ENCODE data around the gene DECR2.
"Not testable (repeated sequence)": the region's sequence is repeated elsewhere in the genome, so short reads cannot be mapped to it uniquely, and the experiment has no call there.

Gene DECR2, protein sequence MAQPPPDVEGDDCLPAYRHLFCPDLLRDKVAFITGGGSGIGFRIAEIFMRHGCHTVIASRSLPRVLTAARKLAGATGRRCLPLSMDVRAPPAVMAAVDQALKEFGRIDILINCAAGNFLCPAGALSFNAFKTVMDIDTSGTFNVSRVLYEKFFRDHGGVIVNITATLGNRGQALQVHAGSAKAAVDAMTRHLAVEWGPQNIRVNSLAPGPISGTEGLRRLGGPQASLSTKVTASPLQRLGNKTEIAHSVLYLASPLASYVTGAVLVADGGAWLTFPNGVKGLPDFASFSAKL

GRCh38 chr16:401468-402348 lies at the start of gene DECR2:
DECR2 (plus strand) TSS chr16:401885; CDS start chr16:401964, 79 bp downstream.
- DNase-seq, result peak; percentile 83 to 97

GRCh38 chr16:352547-353403 lies 48.9 kb upstream of the DECR2 start, which contains the start of gene AXIN1:
AXIN1 (minus strand) TSS chr16:352723; CDS start chr16:347025, 5,698 bp downstream.
- DNase-seq, result peak; percentile 90 to 93

GRCh38 chr16:353404-354290 lies 48.0 kb upstream of the DECR2 start:
- no peak for DNase-seq

DNA sequence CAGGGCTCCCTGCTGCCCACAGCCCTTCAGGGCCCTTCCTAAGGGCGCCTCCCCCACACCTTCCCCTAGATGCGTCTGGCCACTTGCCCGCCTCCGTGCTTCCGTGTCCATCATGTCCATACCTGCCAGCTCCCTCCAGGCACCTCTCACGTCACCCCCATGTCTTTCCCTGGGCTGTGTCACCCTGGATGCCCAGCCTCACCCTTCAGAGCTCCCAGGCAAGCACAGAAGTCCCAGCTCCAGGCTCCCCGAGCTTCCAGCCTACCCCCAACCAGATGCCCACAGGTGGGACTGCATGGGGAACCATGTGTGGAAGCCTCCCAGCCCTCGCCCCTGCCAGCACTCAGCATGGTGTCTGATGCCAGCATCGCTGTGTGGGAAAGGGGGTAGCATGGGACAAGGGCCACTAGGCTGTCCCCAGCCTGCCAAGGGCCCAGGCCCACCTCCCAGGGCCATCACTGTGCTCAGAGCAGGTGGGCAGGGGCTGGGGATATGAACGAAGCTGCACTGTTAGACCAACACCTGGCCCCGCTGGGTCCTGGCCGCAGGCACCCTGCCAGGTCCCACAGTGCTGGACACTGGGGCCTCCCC lies 47.3 kb upstream of the DECR2 start:
- DNase-seq, result no peak

DNA sequence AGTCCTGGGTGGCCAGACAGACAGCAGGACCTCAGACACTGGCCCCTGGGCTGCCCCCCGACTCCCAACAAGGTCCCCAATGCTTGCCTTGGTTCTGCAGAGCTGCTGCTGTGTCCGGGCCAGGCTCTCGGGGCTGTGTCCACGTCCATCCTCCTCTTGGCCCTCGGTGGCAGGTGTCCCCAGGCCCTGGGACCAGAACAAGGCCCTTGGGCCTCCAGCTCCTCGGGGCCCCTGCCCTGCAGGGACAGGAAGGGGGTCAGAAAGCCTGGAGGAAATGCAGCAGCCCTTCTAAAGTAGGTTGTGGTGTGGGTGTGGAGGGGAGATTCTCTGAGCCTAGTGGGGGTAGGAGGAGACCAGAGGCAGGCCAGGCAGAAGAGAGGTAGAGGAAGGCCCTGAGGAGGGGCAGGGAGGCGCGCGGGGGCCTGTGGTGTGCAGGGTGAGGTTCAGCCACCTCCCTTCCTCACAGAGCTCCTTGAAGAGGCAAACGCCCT lies 46.7 kb upstream of the DECR2 start:
- no peak for DNase-seq

- no peak for DNase-seq
Measured at GRCh38 chr16:356741-357140, 44.9 kb upstream of the DECR2 start.

DNA sequence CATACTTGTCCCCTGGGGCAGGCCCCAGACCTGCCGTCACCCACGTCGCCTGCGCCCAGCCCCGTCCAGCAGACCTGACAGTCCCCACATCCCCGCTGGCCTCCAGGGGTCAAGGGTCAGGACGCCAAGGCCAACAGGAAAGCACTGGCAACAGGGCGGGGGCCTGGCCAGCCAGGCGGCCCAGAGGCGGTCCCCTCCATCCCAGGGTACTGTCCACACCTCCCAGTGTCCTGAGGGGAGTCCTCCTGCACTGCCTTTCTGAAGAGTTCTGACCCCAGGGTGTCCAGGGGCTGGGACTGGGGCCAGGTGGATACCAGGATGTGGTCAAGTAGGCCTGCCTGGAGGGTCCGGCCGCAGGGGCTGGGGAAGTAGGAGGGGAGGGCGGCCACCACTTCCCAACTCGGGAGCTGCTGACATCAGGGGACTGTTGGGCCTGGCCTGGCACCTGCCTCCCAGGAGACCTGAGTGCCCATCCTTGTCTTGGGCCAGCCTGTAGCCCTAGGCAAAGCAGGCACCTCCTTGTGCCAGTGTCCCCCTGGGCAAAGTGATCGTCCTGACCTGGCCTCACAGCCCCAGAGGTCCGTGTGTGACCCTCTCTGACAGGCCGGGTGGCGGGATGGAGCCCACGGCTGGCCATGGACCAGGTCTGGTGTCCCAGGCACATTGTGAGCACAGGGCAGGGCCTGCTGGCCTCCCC lies 42.5 kb upstream of the DECR2 start:
- no peak for DNase-seq

- DNase-seq, result no peak
Measured at GRCh38 chr16:359871-360697, 41.6 kb upstream of the DECR2 start.

DNA sequence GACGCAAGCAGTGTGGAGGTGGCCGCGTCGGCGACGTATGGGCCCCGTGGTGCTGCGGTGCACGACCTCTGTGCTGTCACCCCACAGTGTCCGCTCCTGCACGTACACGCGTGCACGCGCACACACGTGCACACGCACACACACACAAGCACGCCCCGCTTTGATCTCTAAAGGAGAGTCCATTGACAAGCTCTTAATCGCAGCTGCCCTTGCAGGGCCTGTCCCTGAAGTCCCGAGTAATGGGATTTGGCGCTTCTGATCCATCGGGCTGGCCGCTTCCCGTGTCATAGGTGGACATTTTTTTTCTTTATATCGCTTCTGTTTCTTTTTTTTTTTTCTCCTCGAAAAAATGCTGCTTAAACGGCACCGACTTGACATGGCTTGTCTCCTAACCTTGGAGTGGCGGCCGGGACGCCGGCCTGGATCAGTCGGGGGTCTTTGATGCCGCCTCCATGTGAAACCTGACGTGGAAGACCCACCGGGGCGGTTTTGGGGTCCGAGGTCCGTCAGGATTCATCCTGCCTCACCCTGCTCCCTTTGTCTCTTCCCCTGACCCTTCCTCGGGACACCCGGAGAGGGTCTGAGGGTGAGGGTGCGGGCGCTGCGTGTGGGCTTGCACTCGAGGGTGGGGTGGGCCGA lies 40.9 kb upstream of the DECR2 start:
- no peak for DNase-seq

- DNase-seq, result no peak
Measured at GRCh38 chr16:361341-361871, 40.3 kb upstream of the DECR2 start.

DNA sequence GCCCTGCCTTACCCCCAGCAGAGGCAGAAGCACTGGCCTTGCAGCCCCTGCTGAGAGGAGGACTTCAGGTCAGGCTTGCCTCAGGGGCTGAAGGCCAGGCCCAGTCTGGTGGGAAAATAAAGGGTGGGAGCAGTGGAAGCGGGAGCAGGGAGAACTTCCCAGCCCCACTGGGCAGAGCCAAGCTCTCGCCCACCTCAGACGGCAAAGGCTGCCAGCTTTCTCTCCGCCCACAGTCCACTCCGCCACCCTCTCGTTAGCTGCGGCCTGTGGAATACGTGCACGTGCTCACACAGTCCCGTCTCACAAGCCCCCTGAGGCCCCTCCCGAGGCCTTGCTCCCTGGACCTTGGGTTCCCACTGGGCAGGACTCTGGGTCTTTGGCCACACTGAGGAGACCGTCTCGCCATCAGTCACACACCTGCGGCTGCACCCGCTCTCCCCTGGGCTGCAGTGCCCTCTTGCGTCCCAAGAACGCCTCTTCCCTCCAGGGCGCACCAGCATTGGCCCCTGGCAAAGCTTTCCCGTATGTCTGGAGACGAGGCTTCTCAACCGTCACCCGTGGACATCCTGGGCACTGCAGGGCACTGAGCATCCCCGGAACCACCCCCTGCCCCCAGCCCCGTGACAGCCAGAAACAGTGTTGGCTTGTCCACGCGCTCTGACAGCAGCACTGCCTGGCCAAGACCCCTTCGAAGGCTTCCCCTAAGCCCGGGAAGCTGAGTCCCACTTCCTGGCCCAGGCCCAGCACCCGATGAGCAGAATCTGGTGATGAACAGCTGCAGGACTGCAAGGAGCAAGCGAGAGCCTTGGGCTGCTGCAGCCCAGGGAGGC lies 39.6 kb upstream of the DECR2 start:
- peak; percentile 45 to 59 for DNase-seq

DNA sequence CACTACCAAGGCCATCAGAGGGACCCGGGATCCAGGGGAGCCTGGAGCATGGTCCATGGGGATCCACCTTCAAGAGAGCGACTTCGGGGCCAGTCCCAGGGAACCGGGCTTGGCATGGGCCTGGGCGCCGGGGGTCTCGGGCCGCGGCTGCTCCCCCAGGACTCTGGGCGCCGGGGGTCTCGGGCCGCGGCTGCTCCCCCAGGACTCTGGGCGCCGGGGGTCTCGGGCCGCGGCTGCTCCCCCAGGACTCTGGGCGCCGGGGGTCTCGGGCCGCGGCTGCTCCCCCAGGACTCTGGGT lies 39.0 kb upstream of the DECR2 start:
- not testable (repeated sequence) for DNase-seq

DNA sequence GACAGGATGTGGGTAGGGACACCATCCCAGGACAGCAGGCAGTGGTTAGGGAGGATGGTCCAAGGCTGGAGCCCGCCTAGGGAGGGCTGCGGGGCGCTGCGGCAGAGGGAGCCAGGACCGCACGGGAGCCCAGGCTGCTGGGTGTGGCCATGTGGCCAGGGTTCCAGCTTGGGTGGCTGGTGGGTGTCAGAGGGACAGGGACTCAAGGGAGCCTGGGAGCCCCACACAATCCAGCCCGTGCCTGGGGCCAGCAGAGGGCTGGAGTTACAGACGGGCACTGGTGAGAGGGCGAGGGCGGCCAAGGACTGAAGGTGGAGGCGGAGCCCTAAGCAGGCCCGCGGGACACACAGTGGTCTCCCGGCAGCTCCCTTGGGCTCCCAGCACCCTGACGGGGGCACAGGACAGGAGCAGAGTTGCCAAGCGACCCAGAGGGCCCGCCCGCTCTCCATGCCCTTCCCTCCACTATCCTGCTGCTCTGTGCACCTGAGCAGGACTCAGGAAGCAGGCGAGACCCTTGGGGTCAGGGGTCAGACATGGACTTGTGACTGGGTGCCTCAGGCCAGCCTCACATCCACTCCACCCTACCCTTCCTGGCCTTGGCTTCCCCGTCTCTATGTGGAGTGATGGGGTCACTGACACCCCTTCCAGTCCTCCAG lies 38.4 kb upstream of the DECR2 start:
- no peak for DNase-seq

DNA sequence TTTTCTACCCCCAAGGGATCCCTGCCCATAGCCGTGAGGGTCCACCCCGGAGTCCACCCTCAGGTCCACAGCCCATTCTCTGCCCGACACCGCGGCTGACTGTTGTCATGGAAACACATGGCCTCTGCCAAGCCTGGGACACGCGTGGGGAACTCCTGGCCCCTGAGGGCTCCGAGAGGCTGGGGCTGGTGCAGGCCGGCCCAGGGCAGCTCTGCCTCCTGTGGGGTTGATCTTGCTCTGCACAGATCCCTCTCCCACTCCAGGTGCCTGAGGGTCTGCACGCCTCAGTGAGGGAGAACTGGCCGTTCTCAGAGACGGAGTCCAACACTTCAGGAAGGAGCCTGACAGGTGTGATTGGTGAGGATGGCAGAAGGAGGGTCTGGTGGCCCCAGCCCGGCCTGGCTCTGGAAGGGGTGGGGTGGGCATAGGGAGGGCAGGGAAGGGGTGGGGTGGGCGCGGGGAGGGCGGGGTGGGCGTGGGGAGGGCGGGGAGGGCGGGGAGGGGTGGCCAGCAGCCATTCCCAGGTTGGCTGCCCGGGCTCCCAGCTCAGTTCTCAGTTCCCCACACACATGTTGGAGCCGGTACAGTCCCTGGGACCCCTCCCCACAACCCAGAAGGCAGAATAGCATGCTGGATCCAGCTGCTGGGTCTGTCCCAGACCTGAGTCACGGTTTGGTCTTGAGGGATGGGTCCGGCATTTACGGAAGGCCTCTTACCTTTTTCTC lies 37.8 kb upstream of the DECR2 start:
- DNase-seq, result no peak

DNA sequence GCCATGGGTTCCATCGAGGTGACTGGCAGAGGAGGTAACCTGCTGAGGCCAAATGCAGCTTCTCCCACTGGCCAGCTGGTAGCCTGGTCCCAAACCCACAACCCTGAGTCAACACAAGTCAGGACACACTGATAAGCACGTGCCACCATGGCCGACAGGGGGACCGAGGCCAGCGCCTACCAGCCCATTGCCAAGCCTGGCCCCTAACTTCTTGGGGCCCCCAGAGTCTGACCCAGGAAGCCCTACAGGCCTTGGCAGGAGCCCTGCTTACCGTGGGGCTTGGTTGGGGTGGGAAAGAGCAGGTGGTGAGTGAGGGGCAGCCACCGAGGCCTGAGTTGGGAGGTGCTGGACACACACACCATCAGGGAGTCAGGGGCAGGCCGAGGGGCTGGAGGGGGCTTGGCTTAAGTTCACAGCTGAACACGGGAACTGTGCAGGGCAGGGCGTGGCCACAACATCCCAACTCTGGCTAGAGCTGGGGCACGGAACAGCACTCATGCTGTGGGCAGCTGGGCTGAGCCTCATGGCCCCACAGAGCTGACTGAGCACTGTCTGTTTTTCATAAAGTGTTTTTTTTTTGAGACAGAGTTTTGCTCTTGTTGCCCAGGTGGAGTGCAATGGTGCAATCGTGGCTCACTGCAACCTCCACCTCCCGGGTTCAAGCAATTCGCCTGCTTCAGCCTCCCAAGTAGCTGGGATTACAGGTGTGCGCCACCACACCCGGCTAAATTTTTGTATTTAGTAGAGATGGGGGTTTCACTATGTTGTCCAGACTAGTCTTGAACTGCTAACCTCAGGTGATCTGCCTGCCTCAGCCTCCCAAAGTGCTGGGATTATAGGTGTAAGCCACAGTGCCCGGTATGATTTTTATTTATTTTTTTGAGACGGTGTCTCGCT lies 36.8 kb upstream of the DECR2 start:
- no peak for DNase-seq

- DNase-seq, result no peak
Measured at GRCh38 chr16:366476-366875, 35.2 kb upstream of the DECR2 start.

Data from hippocampal formation (tissue), 2 donors.